Progenitor cell of endocrine pancreas (in vitro differentiated cells): ENCODE results near the gene RABGAP1L. TPM values are rescaled to one million over a fixed set of nuclear protein-coding genes. Genes with fewer than 3 reads are reported as not detected.

Experiments used
- DNase-seq: peaks from one replicate; pipeline ENCODE4 v3.0.0; 2021; ENCODE audit warnings: low spot score; ENCODE audit not compliant: unreplicated experiment
- H3K27ac Mint-ChIP-seq: 2 replicates; pipeline ENCODE4 v1.8.0; 2021; ENCODE audit warnings: mild to moderate bottlenecking, moderate library complexity, mixed read lengths
- H3K27me3 Mint-ChIP-seq: 2 replicates; pipeline ENCODE4 v1.8.0; 2021; ENCODE audit warnings: mixed read lengths
- H3K36me3 Mint-ChIP-seq: 2 replicates; pipeline ENCODE4 v1.8.0; 2022; ENCODE audit warnings: mixed read lengths; ENCODE audit not compliant: insufficient read depth
- H3K4me1 Mint-ChIP-seq: 2 replicates; pipeline ENCODE4 v1.8.0; 2021; ENCODE audit warnings: low read depth, mixed read lengths
- H3K4me3 Mint-ChIP-seq: 2 replicates; pipeline ENCODE4 v1.8.0; 2021; ENCODE audit warnings: low read depth, mild to moderate bottlenecking, moderate library complexity, mixed read lengths
- H3K9me3 Mint-ChIP-seq: 2 replicates; pipeline ENCODE4 v1.8.0; 2021; ENCODE audit warnings: low read depth, mixed read lengths
- CTCF ChIP-seq: fragments of 200-600 bp; sonication (generic); IDR thresholded peaks from one replicate; pipeline ENCODE4 v1.5.0; 2021; ENCODE audit warnings: antibody characterized with exemption, mild to moderate bottlenecking; ENCODE audit not compliant: unreplicated experiment
- total RNA-seq: library from RNA; stranded (reverse); gene quantifications from 2 replicates; pipeline ENCODE4 v1.2.1, GENCODE V29; 2021

Gene RABGAP1L
- total RNA-seq, 1 donor from 2014 or later: 55.2 TPM

- no peak overlapping the region for H3K27ac Mint-ChIP-seq
- DNase-seq: no peak
- H3K4me1 Mint-ChIP-seq: peaks cover 12% of the 10 kb centered on the region
- H3K9me3 Mint-ChIP-seq: peaks cover 16% of the 10 kb centered on the region
- H3K4me3 Mint-ChIP-seq: no peak overlapping the region
- no peak for TF ChIP-seq CTCF
- H3K27me3 Mint-ChIP-seq: no peaks in the 10 kb centered on the region
- peaks cover 14% of the 10 kb centered on the region for H3K36me3 Mint-ChIP-seq
Observed at GRCh38 chr1:174923820-174924219, 764.5 kb downstream of the RABGAP1L start.

- H3K36me3 Mint-ChIP-seq: peaks cover 8% of the 10 kb centered on the region
- H3K27me3 Mint-ChIP-seq: no peaks in the 10 kb centered on the region
- no peak overlapping the region for H3K4me3 Mint-ChIP-seq
- DNase-seq: no peak
- no peak for TF ChIP-seq CTCF
- peaks cover 8% of the 10 kb centered on the region for H3K9me3 Mint-ChIP-seq
- no peak overlapping the region for H3K27ac Mint-ChIP-seq
- H3K4me1 Mint-ChIP-seq: peaks cover 12% of the 10 kb centered on the region
Observed at GRCh38 chr1:174928541-174928940, 769.2 kb downstream of the RABGAP1L start.

- DNase-seq: no peak
- H3K9me3 Mint-ChIP-seq: no peaks in the 10 kb centered on the region
- H3K27ac Mint-ChIP-seq: no peak overlapping the region
- no peaks in the 10 kb centered on the region for H3K27me3 Mint-ChIP-seq
- no peak for TF ChIP-seq CTCF
- H3K4me1 Mint-ChIP-seq: peaks cover 10% of the 10 kb centered on the region
- H3K4me3 Mint-ChIP-seq: no peak overlapping the region
- no peaks in the 10 kb centered on the region for H3K36me3 Mint-ChIP-seq
Observed at GRCh38 chr1:174931214-174931613, 771.9 kb downstream of the RABGAP1L start.

- Mint-ChIP-seq H3K36me3 (no peaks in the 10 kb centered on the region), H3K27me3 (no peaks in the 10 kb centered on the region), H3K27ac (no peak overlapping the region), H3K9me3 (no peaks in the 10 kb centered on the region), H3K4me3 (no peak overlapping the region), H3K4me1 (peaks cover 10% of the 10 kb centered on the region)
- no peak for TF ChIP-seq CTCF
- DNase-seq: no peak
Observed at GRCh38 chr1:174932587-174932986, 773.3 kb downstream of the RABGAP1L start.

GRCh38 chr1:174935961-174936727, 776.8 kb downstream of the RABGAP1L start:
- Mint-ChIP-seq H3K4me3 (no peak overlapping the region), H3K27ac (no peak overlapping the region), H3K36me3 (peaks cover 1% of the 10 kb centered on the region), H3K9me3 (no peaks in the 10 kb centered on the region), H3K27me3 (no peaks in the 10 kb centered on the region), H3K4me1 (peaks cover 8% of the 10 kb centered on the region)
- no peak for DNase-seq
- TF ChIP-seq CTCF: no peak
